HG02623 (cell line): ENCODE data around the gene OSBPL2.

ENCODE experiments used
- ATAC-seq: cut with Tn5 transposase; IDR thresholded peaks from one replicate; pipeline ENCODE4 v1.9.1; 2021; ENCODE audit warnings: moderate library complexity; ENCODE audit not compliant: unreplicated experiment

Gene OSBPL2

DNA sequence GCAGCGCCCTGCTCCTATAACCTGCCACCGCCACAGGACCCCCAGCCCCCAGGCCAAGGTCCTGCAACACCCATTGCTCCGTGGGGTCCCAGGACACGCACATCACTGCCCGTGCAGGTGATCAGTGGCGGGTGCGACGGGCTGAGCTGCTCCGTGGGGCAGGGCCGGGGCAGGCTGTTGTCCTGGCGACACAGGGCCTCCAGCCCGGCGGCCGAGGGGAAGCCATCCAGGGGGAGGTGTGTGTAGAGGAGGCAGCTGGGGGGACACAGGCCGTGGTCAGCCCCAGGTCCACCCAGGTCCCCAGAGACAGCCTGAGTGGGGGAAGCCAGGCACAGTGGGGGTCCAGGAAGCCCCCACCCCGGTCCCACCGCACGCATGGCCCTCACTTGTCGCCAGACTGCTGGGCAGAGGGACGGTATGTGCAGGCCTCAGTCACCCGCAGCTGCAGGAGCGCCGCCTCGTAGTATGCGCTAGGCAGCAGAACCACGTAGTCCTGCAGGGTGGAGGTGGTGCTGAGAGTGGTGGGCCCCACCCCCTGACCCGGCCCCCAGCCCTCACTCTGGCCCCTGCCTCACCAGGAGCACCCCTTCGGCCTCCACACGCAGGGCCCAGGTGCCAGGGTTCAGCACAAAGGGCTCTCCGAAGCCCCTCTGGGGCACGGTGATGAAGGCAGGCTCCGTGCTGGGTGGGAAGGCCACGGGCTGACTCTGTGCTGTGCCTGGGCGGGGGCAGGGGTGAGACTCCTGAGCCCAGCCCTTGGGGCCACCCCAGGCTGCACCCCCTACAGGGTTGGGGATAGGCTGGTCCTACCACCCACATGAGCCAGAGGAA lies 94.9 kb downstream of the OSBPL2 start:
- no peak for ATAC-seq

GRCh38 chr20:62333820-62334595 lies 95.7 kb downstream of the OSBPL2 start:
- no peak for ATAC-seq

DNA sequence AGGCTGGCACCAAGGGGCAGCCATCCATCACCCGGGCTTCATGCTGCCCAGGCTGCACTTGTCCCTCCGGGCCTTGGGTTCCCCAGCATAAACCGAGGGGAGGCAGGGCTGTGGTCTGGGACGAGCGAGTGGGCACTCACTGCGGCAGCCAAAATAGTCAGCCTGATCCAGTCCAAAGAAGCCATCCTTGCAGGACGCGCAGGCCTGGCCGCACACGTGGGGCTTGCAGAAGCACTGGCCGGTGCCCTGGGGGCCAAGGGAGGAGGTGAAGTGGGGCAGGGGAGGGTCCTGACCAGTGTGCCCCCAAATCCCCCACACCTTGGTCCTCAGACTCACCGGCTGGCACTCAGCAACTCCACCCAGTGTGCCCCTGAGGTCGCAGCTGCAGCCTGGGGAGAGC lies 96.6 kb downstream of the OSBPL2 start:
- no peak for ATAC-seq

DNA sequence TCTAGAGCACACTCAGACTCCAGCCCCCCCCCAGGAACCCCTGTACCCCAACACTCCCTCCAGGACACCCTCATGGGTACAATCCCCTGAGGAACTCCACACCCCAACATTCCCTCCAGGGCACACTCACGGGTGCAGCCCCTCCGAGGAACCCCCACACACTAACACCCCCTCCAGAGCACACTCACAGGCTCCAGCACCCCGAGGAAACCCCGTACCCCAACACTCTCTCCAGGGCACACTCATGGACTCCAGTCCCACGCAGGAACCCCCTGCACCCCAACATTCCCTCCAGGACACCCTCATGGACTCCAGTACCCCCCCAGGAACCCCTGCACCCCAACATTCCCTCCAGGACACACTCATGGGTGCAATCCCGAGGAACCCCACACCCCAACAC lies 97.2 kb downstream of the OSBPL2 start:
- ATAC-seq: no peak

- ATAC-seq: no peak
Observed at GRCh38 chr20:62336329-62336728, 98.0 kb downstream of the OSBPL2 start.

DNA sequence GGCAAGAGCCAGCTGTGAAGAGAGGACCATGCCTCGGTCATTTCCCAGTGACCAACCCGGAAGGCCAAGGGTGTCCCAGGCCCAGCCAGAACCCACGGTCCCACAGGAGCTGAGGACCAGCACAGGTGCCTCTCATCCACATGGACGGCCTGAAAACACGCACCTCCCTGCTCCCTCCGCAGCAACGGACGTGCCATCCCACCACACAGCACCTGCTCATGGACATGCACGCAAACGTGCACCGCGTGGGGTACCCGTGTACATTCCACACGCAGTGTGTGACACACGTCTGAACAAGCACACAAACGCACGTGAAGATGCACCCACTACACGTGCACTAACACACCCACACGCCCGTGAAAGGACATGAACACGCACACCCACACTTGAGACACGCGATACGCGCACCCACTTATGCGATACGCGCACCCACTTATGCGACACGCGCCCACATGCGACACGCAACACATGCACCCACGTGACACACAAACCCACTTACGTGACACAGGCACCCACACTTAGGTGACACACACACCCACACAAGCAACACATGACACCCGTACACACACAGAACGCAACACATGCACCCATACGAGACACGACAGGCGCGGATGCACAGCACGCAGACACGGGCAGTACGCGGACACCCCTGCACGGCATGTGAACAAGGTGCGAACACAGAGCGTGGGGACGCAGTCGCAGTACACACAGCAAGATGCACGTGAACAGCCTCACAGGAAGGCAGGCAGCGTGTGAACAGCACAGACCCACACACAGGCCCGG lies 98.6 kb downstream of the OSBPL2 start:
- no peak for ATAC-seq

DNA sequence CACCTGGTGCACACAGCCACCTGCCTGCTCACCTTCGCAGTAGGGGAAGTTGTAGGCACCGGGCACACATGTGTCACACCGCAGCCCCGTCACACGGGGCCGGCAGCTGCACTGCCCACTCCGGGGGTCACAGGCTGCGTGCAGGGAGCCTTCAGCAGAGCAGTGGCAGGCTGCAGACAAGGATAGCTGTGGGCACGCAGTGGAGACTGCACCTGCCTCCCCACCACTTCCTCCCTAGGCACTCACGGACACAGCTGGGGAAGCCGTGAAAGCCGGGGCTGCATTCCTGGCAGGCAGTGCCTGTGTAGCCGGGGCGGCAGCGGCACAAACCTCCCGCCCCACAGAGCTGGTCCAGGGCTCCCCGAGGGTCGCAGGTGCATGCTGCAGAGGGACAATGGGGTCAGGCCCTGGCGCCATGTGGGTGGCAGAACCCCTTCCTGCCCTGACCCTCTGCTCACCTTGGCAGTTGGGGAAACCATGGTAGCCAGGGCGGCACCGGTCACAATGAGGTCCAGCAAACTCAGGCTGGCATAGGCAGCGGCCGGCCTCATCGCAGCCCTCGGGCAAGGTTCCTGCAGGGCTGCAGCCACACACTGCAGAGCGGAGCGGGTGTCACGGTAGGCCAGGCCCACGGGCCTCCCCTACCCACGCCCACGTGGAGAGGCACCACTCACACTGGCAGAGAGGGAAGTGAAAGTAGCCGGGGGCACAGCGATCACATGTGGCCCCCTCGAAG lies 99.4 kb downstream of the OSBPL2 start:
- ATAC-seq: no peak

- no peak for ATAC-seq
Observed at GRCh38 chr20:62338294-62338620, 99.9 kb downstream of the OSBPL2 start.

GRCh38 chr20:62339647-62340062 lies 101.3 kb downstream of the OSBPL2 start:
- ATAC-seq: peak; percentile 51

DNA sequence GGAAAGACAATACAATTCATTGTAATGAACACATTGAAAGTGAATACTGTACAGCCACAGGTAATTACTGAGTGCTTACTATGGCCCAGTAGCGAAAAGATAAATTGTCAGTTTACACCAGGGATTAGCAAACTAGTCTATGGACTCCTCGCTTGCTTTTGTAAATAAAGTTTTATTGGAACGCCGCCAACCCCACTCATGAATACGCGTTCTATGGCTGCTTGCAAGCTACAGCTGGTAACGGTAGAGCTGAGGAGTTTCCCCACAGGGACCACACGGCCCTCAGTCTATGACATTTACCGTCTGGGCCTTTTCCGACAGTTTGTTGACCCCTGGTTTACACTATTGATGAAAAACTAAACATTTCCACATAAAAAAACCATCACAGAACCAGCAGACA lies 104.6 kb downstream of the OSBPL2 start:
- no peak for ATAC-seq

GRCh38 chr20:62344092-62344491 lies 105.8 kb downstream of the OSBPL2 start:
- no peak for ATAC-seq

DNA sequence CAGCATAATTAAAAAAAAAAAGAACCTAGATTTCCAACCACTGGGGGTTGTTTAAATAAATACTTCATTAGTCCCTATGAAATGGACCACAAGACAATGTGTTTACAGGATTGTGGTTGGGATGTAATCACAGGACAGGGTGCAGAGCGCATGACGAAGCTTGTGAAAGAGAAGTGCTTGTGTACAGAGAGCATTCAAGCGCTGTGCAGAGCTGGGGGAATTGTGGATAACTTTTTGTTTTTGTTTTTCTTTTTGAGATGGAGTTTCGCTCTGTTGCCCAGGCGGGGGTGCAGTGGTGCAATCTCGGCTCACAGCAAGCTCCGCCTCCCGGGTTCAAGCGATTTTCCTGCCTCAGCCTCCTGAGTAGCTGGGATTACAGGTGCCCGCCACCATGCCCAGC lies 106.5 kb downstream of the OSBPL2 start:
- ATAC-seq: no peak
